Activated CD8-positive, alpha-beta T cell treated with anti-CD3 and anti-CD28 coated beads, Interleukin-2, amount 10 ng/mL, durations not matched to agents 7 days and 5 days (primary cell): ENCODE data around the gene C20orf144. TPM values are rescaled to one million over a fixed set of nuclear protein-coding genes. Genes with fewer than 3 reads are reported as not detected.

Experiments used
- total RNA-seq, 2 experiments: library from RNA; stranded (reverse); gene quantifications; one replicate each; pipeline ENCODE4 v1.2.3, GENCODE V29; 2021

The C20orf144 gene
- total RNA-seq, 2 experiments from 2014 or later, result 0.16 to 0.21 TPM

Other genes with a start within 250 kb of the C20orf144 start
- gene SNTA1, start 218.6 kb upstream of the C20orf144 start, total RNA-seq, result 10 to 100 TPM; 13.1 to 13.4 TPM
- 10 to 100 TPM; 14.4 to 14.8 TPM for gene CBFA2T2, start 172.2 kb upstream of the C20orf144 start, total RNA-seq
- 1 to 10 TPM; 2.9 to 3.2 TPM for gene ACTL10, start 4.6 kb downstream of the C20orf144 start, total RNA-seq
- gene NECAB3, start 12.1 kb downstream of the C20orf144 start, total RNA-seq, result 10 to 100 TPM; 28.4 to 38.2 TPM
- gene E2F1, start 24.1 kb downstream of the C20orf144 start, total RNA-seq, result 10 to 100 TPM; 74.5 to 80.8 TPM
- 10 to 100 TPM; 17.1 to 17.7 TPM for gene PXMP4, start 58.0 kb downstream of the C20orf144 start, total RNA-seq
- 1 to 10 TPM; 4.7 to 5.2 TPM for gene ZNF341, start 69.7 kb downstream of the C20orf144 start, total RNA-seq
- 10 to 100 TPM; 86.7 to 93.2 TPM for gene CHMP4B, start 149.0 kb downstream of the C20orf144 start, total RNA-seq